Endothelial cell of umbilical vein (primary cell): ENCODE data around the gene OR1J2. TPM values are rescaled to one million over a fixed set of nuclear protein-coding genes. Genes with fewer than 3 reads are reported as not detected.

ENCODE experiments used
- BruUV-seq: library from RNA; stranded (reverse); fragments of 400-500 nt; replicated peaks from 2 replicates; lab custom pipeline; 2021; lab: Mats Ljungman, UMichigan
- CTCF ChIA-PET: fragments of 300-600, 350-600 bp; sonication (Branson Sonifier 250); formaldehyde crosslinking; loops from one replicate; lab custom pipeline; 2021; ENCODE audit warnings: antibody characterized with exemption, inconsistent platforms; lab: Charles Lee
- POLR2A ChIA-PET: fragments of 300-600, 350-600 bp; sonication (Branson Sonifier 250); formaldehyde crosslinking; loops from one replicate; lab custom pipeline; 2021; ENCODE audit warnings: antibody characterized with exemption, inconsistent platforms; lab: Charles Lee
- DNase-seq: peaks from one replicate; pipeline ENCODE4 v3.0.0-alpha.2; 2011; ENCODE audit warnings: low read depth, low spot score
- FAIRE-seq: peaks from 2 replicates; lab custom pipeline; 2011; peaks lifted over from hg19 to GRCh38; lab: Jason Lieb, UNC
- H2AFZ ChIP-seq: 2 replicates; pipeline ENCODE4 v1.6.0; 2012; ENCODE audit warnings: low read depth, low read length, control low read depth, inconsistent platforms
- H3K27ac ChIP-seq: 2 replicates; pipeline ENCODE4 v1.5.1; 2011; ENCODE audit warnings: low read depth, mild to moderate bottlenecking, control low read depth, low read length, moderate library complexity; ENCODE audit not compliant: insufficient read depth
- H3K27me3 ChIP-seq, 2 experiments: 2 replicates each; pipeline versions ENCODE4 v1.6.0 to v1.6.1; 2011; ENCODE audit warnings: low read length in 2 of 2, mixed read lengths in 1 of 2; ENCODE audit not compliant: control insufficient read depth in 2 of 2, insufficient read depth in 2 of 2
- H3K36me3 ChIP-seq, 2 experiments: 2 replicates in 1 of 2; 3 replicates in 1 of 2; pipeline ENCODE4 v1.5.1; 2011; ENCODE audit warnings: low read length in 2 of 2, mild to moderate bottlenecking in 1 of 2, moderate library complexity in 1 of 2; ENCODE audit not compliant: control insufficient read depth in 2 of 2, insufficient read depth in 2 of 2; ENCODE audit errors: extremely low read depth in 1 of 2
- H3K4me1 ChIP-seq: 3 replicates; pipeline ENCODE4 v1.5.1; 2011; ENCODE audit warnings: mild to moderate bottlenecking, low read length; ENCODE audit not compliant: control insufficient read depth, insufficient read depth; ENCODE audit errors: extremely low read depth
- H3K4me2 ChIP-seq: 2 replicates; pipeline ENCODE4 v1.6.1; 2011; ENCODE audit warnings: low read length, control low read depth, mixed read lengths; ENCODE audit not compliant: insufficient read depth
- H3K4me3 ChIP-seq, 3 experiments: fragments of 200-600 bp in 1 of 3; sonication (generic), shearing (Covaris generic) in 1 of 3; replicated peaks in 1 of 3; 2 replicates each; pipeline ENCODE4 v1.5.1; 2011 to 2016; ENCODE audit warnings: control low read depth in 3 of 3, low read length in 3 of 3, mild to moderate bottlenecking in 2 of 3, inconsistent platforms in 1 of 3, low read depth in 1 of 3, moderate library complexity in 1 of 3; ENCODE audit not compliant: insufficient read depth in 1 of 3
- H3K79me2 ChIP-seq: 2 replicates; pipeline ENCODE4 v1.6.0; 2012; ENCODE audit warnings: low read length, inconsistent platforms; ENCODE audit not compliant: control insufficient read depth, insufficient read depth
- H3K9ac ChIP-seq: replicated peaks from 2 replicates; pipeline ENCODE3; 2011; ENCODE audit warnings: low read length, control low read depth; ENCODE audit not compliant: insufficient read depth; ENCODE audit errors: extremely low read depth
- H3K9me1 ChIP-seq: replicated peaks from 3 replicates; pipeline ENCODE4 v1.6.0; 2011; ENCODE audit warnings: mild to moderate bottlenecking, low read length; ENCODE audit not compliant: control insufficient read depth, insufficient read depth; ENCODE audit errors: extremely low read depth
- H3K9me3 ChIP-seq: replicated peaks from 2 replicates; pipeline ENCODE4 v1.5.1; 2012; ENCODE audit warnings: low read length, inconsistent platforms; ENCODE audit not compliant: control insufficient read depth, insufficient read depth
- H4K20me1 ChIP-seq: replicated peaks from 2 replicates; pipeline ENCODE3; 2011; ENCODE audit warnings: mild to moderate bottlenecking, low read length; ENCODE audit not compliant: control insufficient read depth, insufficient read depth; ENCODE audit errors: extremely low read depth
- CTCF ChIP-seq, 2 donors: IDR thresholded peaks; 1 replicate in 1 of 2; 2 replicates in 1 of 2; pipeline ENCODE4 v1.5.1; 2011; ENCODE audit warnings: low read length in 2 of 2, mild to moderate bottlenecking in 2 of 2, moderate library complexity in 2 of 2, control low read depth in 1 of 2, inconsistent platforms in 1 of 2, low read depth in 1 of 2; ENCODE audit not compliant: insufficient read depth in 1 of 2; ENCODE audit errors: extremely low read depth in 1 of 2
- GATA2 ChIP-seq: IDR thresholded peaks from 2 replicates; pipeline ENCODE4 v1.7.0; 2011; ENCODE audit warnings: low read depth, mild to moderate bottlenecking, moderate library complexity, mixed read lengths, low read length; ENCODE audit not compliant: insufficient read length, insufficient read depth
- dilution Hi-C: fragments of 300-500 bp; cut with MboI; formaldehyde crosslinking; loops from one replicate; pipeline ENCODE4 v1.15.0; 2019; ENCODE audit warnings: low sequenced_read_pairs; ENCODE audit not compliant: extremely low pct_ligation_motif_present
- intact Hi-C: fragments of 100-400 bp; cut with micrococcal nuclease; formaldehyde crosslinking; loops from one replicate; pipeline ENCODE4 v1.10.0; 2022
- polyA plus RNA-seq, 4 experiments: library from polyadenylated mRNA; depleted of rRNA in 3 of 4; stranded (reverse) in 3 of 4; unstranded in 1 of 4; fragments of >200 nt; gene quantifications; 2 replicates each; pipeline versions ENCODE4 v1.2.1 to v1.2.3, GENCODE V29; 2011 to 2012; ENCODE audit warnings: missing spikeins in 1 of 4
- total RNA-seq: library from RNA; stranded (reverse); gene quantifications from 2 replicates; pipeline ENCODE4 v1.2.3, GENCODE V29; 2021

The OR1J2 gene
- total and polyA plus RNA-seq, 2 donors (not counting 3 experiments of a cell fraction or from before 2014, with no cell fraction given) = not detected

DNA sequence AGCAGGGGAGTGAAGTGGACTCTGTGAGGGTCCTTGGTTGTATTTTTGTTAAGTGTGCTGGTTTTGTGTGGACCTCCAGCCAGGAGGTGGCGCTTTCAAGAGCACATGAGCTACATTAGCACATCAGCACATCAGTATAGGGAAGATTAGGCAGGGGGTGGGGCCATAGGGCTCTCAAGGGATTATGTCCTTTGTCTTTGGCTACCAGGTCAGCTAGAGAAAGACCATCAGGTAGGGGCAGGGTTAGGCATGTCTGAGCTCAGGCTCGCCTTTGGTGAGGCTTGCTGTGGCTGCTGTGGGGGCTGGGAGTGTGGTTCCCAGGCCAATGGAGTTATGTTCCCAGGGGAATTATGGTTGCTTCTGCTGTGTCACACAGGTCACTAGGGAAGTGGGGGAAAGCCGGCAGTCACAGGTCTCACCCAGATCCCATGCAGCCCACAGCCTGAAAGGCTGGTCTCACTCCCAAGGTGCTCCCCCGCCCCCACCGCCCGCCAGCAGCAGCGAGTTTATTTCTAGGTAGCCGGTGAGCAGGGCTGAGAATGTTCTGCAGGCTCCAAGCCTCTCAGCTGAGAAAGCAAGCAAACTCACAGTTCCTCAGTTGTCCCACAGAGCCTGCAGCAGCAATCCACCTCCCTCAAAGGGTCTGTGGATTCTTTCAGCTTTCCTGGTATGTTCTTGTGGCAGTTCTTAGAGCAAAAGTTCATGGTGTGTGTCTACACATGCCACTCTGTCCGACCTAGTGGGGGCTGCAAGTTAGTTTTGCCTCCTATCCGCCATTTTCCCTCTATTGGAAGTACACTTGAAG, 46.6 kb upstream of the OR1J2 start:
- no peak for FAIRE-seq
- H3K27me3 ChIP-seq = peaks cover 6 to 43% of the 10 kb centered on the region in 2 experiments
- ChIA-PET CTCF (interaction anchor here (0.5 to 4.7 kb wide), 15 partner anchors 8 to 886 kb away, joined by 3 to 97 read pairs (median 7); no protein-coding TSS in a partner anchor), POLR2A (no interaction called here)
- H4K20me1 ChIP-seq = no peaks in the 10 kb centered on the region
- H3K4me2 ChIP-seq = peak overlapping the region; percentile 98
- H3K9me3 ChIP-seq = no peaks in the 10 kb centered on the region
- dilution Hi-C loops (no loop called here), intact Hi-C loops (no loop called here)
- H3K36me3 ChIP-seq = no peaks in the 10 kb centered on the region
- no peak for DNase-seq
- peak overlapping the region; percentile 95 for H2AFZ ChIP-seq
- TF ChIP-seq GATA2 (no peak), CTCF (IDR thresholded peaks at IDR 0.05; ENCODE audit: extremely low read depth in 1 of 2, insufficient read depth in 1 of 2, low read depth in 1 of 2, low read length in 2 of 2) (peak; percentile 20 to 22)
- peaks cover 7% of the 10 kb centered on the region for H3K4me1 ChIP-seq
- H3K9me1 ChIP-seq = no peaks in the 10 kb centered on the region
- no peaks in the 10 kb centered on the region for H3K79me2 ChIP-seq
- H3K9ac ChIP-seq = peak overlapping the region; percentile 67
- no peak overlapping the region for H3K27ac ChIP-seq
- BruUV-seq = no TSS peak
- peak overlapping the region in 1 of 3 experiments; percentile 89 for H3K4me3 ChIP-seq
